OCI-LY1 (cell line): ENCODE results near the gene NTSR1.

ENCODE experiments used
- H2AFZ ChIP-seq: fragments of 200-600 bp; sonication (generic), shearing (Covaris generic); 2 replicates; pipeline ENCODE4 v1.6.0; 2014; ENCODE audit warnings: antibody characterized with exemption, mild to moderate bottlenecking, low read length
- H3F3A ChIP-seq: fragments of 200-600 bp; sonication (generic), shearing (Covaris generic); 2 replicates; pipeline ENCODE4 v1.6.0; 2014; ENCODE audit warnings: mild to moderate bottlenecking, antibody characterized with exemption, low read length, moderate library complexity; ENCODE audit not compliant: insufficient read depth
- H3K27ac ChIP-seq: fragments of 200-600 bp; sonication (generic); 2 replicates; pipeline ENCODE4 v1.5.1; 2014; ENCODE audit warnings: low read length, mixed run types, mild to moderate bottlenecking, low read depth; ENCODE audit not compliant: poor library complexity, severe bottlenecking
- H3K27me3 ChIP-seq: fragments of 200-600 bp; sonication (generic); 2 replicates; pipeline ENCODE4 v1.6.0; 2014; ENCODE audit warnings: antibody characterized with exemption, mild to moderate bottlenecking, low read length, moderate library complexity; ENCODE audit not compliant: insufficient read depth
- H3K36me3 ChIP-seq: fragments of 200-600 bp; sonication (generic); 2 replicates; pipeline ENCODE4 v1.6.1; 2014; ENCODE audit warnings: mild to moderate bottlenecking, antibody characterized with exemption, low read length, moderate library complexity, mixed read lengths; ENCODE audit not compliant: insufficient read depth
- H3K4me1 ChIP-seq: fragments of 200-600 bp; sonication (generic); 2 replicates; pipeline ENCODE4 v1.5.1; 2014; ENCODE audit warnings: mild to moderate bottlenecking, low read length, moderate library complexity; ENCODE audit not compliant: insufficient read depth, severe bottlenecking
- H3K4me2 ChIP-seq: fragments of 200-600 bp; sonication (generic), shearing (Covaris generic); 2 replicates; pipeline ENCODE4 v1.6.1; 2014; ENCODE audit warnings: low read length
- H3K4me3 ChIP-seq: fragments of 200-600 bp; sonication (generic); 2 replicates; pipeline ENCODE4 v1.5.1; 2014; ENCODE audit warnings: low read length, low read depth, mild to moderate bottlenecking, mixed read lengths; ENCODE audit not compliant: poor library complexity, severe bottlenecking
- H3K79me2 ChIP-seq: fragments of 200-600 bp; shearing (Covaris generic); 2 replicates; pipeline ENCODE4 v1.6.1; 2016; ENCODE audit warnings: mixed run types, low read length, mixed read lengths; ENCODE audit not compliant: insufficient read depth
- H3K9ac ChIP-seq: fragments of 200-600 bp; sonication (generic), shearing (Covaris generic); 2 replicates; pipeline ENCODE4 v1.6.1; 2014; ENCODE audit warnings: mild to moderate bottlenecking, low read length, mixed read lengths
- H3K9me2 ChIP-seq: fragments of 200-600 bp; sonication (generic), shearing (Covaris generic); 2 replicates; pipeline ENCODE4 v1.6.1; 2014; ENCODE audit warnings: low read depth, mild to moderate bottlenecking, low read length, mixed read lengths
- H3K9me3 ChIP-seq: fragments of 200-600 bp; shearing (Covaris generic); 2 replicates; pipeline ENCODE4 v1.6.1; 2014; ENCODE audit warnings: low read length, mixed read lengths
- H4K20me1 ChIP-seq: fragments of 200-600 bp; sonication (generic), shearing (Covaris generic); 2 replicates; pipeline ENCODE4 v1.6.0; 2016; ENCODE audit warnings: mild to moderate bottlenecking, low read length; ENCODE audit not compliant: insufficient read depth
- CTCF ChIP-seq: fragments of 200-600 bp; sonication (generic), shearing (Covaris generic); IDR thresholded peaks from 2 replicates; pipeline ENCODE4 v1.5.1; 2017; ENCODE audit warnings: mild to moderate bottlenecking, antibody characterized with exemption, low read length, moderate library complexity, mixed read lengths
- EZH2 ChIP-seq: fragments of 200-600 bp; sonication (generic), shearing (Covaris generic); IDR thresholded peaks from 2 replicates; pipeline ENCODE4 v1.8.0; 2017; ENCODE audit warnings: borderline replicate concordance, mixed run types, mild to moderate bottlenecking, antibody characterized with exemption, low read length, moderate library complexity, mixed read lengths

Gene NTSR1

DNA sequence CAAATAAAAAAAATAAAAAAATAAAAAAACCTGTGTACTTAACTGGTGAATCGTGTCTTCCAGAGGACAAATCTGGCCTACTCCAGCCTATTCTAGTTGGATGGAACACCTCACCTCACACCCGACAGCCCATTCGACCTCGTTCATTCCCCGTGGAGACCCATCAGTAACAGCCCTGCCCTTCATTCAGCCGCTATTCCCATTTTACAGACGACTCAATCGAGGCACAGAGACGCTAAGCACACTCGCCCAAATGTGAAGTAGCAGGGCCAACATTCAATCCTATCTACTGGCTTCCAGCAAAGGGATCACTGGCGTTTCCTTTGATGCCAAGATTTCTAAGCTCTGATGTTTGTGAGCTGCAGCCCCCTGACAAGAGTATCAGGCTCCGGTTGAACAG is 1.8 kb upstream of the NTSR1 start:
- Histone ChIP-seq H3K27ac (no peak overlapping the region), H3K4me2 (no peak overlapping the region), H2AFZ (no peak overlapping the region), H3K4me1 (no peaks in the 10 kb centered on the region), H3K36me3 (no peaks in the 10 kb centered on the region), H3K4me3 (no peak overlapping the region), H3K27me3 (no peaks in the 10 kb centered on the region), H3K9me3 (no peaks in the 10 kb centered on the region), H3F3A (no peaks in the 10 kb centered on the region), H3K79me2 (no peaks in the 10 kb centered on the region), H3K9ac (no peak overlapping the region), H3K9me2 (no peaks in the 10 kb centered on the region), H4K20me1 (no peaks in the 10 kb centered on the region)
- no peak for TF ChIP-seq EZH2
- TF ChIP-seq CTCF = no peak

- Histone ChIP-seq H2AFZ (no peak overlapping the region), H3F3A (no peaks in the 10 kb centered on the region), H3K27ac (no peak overlapping the region), H3K79me2 (no peaks in the 10 kb centered on the region), H3K9ac (no peak overlapping the region), H3K4me1 (no peaks in the 10 kb centered on the region), H3K4me2 (no peak overlapping the region), H4K20me1 (no peaks in the 10 kb centered on the region), H3K27me3 (no peaks in the 10 kb centered on the region), H3K36me3 (no peaks in the 10 kb centered on the region), H3K4me3 (no peak overlapping the region), H3K9me3 (no peaks in the 10 kb centered on the region), H3K9me2 (no peaks in the 10 kb centered on the region)
- TF ChIP-seq EZH2 (no peak), CTCF (no peak)
Measured at GRCh38 chr20:62707276-62707920, 1.2 kb upstream of the NTSR1 start.

- Histone ChIP-seq H3K9ac (no peak overlapping the region), H3K27me3 (no peaks in the 10 kb centered on the region)
Measured at GRCh38 chr20:62707921-62708521, 615 bp upstream of the NTSR1 start.

DNA sequence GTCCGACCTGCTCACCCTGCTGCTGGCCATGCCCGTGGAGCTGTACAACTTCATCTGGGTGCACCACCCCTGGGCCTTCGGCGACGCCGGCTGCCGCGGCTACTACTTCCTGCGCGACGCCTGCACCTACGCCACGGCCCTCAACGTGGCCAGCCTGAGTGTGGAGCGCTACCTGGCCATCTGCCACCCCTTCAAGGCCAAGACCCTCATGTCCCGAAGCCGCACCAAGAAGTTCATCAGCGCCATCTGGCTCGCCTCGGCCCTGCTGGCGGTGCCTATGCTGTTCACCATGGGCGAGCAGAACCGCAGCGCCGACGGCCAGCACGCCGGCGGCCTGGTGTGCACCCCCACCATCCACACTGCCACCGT is 885 bp downstream of the NTSR1 start:
- Histone ChIP-seq H3K27ac (no peak overlapping the region), H3K27me3 (no peaks in the 10 kb centered on the region), H3K9me3 (no peaks in the 10 kb centered on the region), H3K79me2 (no peaks in the 10 kb centered on the region), H3K36me3 (no peaks in the 10 kb centered on the region), H3K9ac (no peak overlapping the region), H3K4me1 (no peaks in the 10 kb centered on the region), H3K4me3 (no peak overlapping the region), H2AFZ (no peak overlapping the region), H3F3A (no peaks in the 10 kb centered on the region), H3K4me2 (no peak overlapping the region), H3K9me2 (no peaks in the 10 kb centered on the region), H4K20me1 (no peaks in the 10 kb centered on the region)
- no peak for TF ChIP-seq EZH2
- no peak for TF ChIP-seq CTCF

More at GRCh38 chr20:62707921-62708521, 615 bp upstream of the NTSR1 start:
- Histone ChIP-seq H3K79me2 (no peaks in the 10 kb centered on the region), H3K4me3 (no peak overlapping the region), H3F3A (no peaks in the 10 kb centered on the region), H3K9me2 (no peaks in the 10 kb centered on the region), H4K20me1 (no peaks in the 10 kb centered on the region), H2AFZ (no peak overlapping the region), H3K4me2 (no peak overlapping the region), H3K9me3 (no peaks in the 10 kb centered on the region), H3K36me3 (no peaks in the 10 kb centered on the region), H3K27ac (no peak overlapping the region), H3K4me1 (no peaks in the 10 kb centered on the region)
- no peak for TF ChIP-seq EZH2
